Pancreas (tissue), 10 donors: ENCODE data around the gene NFKBIB. TPM values are rescaled to one million over a fixed set of nuclear protein-coding genes. Genes with fewer than 3 reads are reported as not detected.

Source experiments
- ATAC-seq, 4 donors: fragments of 200-7000 bp; cut with Tn5 transposase; one replicate each; pipeline versions ENCODE4 v1.8.0 to v1.9.1; 2020; ENCODE audit warnings: mild to moderate bottlenecking in 4 of 4, moderate library complexity in 4 of 4
- DNase-seq, 6 donors: peaks; one replicate each; pipeline ENCODE4 v3.0.0-alpha.2; 2020
- FAIRE-seq: peaks from 2 replicates; lab custom pipeline; 2012; peaks lifted over from hg19 to GRCh38; lab: Jason Lieb, UNC
- H3K27ac ChIP-seq, 4 donors: fragments of 200-600 bp; sonication (generic); 1 replicate in 3 of 4; 2 replicates in 1 of 4; pipeline versions ENCODE4 v1.5.0 to v1.8.0; 2020
- H3K27me3 ChIP-seq, 4 donors: fragments of 200-600 bp; one replicate each; pipeline ENCODE4 v1.8.0; 2021
- H3K36me3 ChIP-seq, 3 donors: fragments of 200-600 bp; sonication (generic) in 1 of 3; one replicate each; pipeline versions ENCODE4 v1.5.0 to v1.8.0; 2020 to 2021
- H3K4me1 ChIP-seq, 3 donors: fragments of 200-600 bp; one replicate each; pipeline ENCODE4 v1.8.0; 2021
- H3K4me3 ChIP-seq, 4 donors: fragments of 200-600 bp; sonication (generic) in 2 of 4; one replicate each; pipeline versions ENCODE4 v1.5.0 to v1.8.0; 2020 to 2021
- H3K9me3 ChIP-seq, 4 donors: fragments of 200-600 bp; one replicate each; pipeline ENCODE4 v1.8.0; 2021
- WGBS, 2 donors: extraction: QIAGEN DNeasy Blood & Tissue Kit; methylation state at CpG; one replicate each; pipeline ENCODE4 v1.1.7; 2013; 5-methylcytosine and 5-hydroxymethylcytosine counted together
- intact Hi-C, 3 donors: fragments of 100-400 bp; cut with DNase I; formaldehyde crosslinking; loops; one replicate each; pipeline versions ENCODE4 v1.11.1 to v1.14.2; 2022
- polyA plus RNA-seq, 2 donors: library from polyadenylated mRNA; stranded (reverse); fragments of 200-250 nt; gene quantifications; one replicate each; pipeline ENCODE4 v1.2.3, GENCODE V29; 2013
- total RNA-seq, 6 donors: library from RNA; stranded (reverse); fragmentation: NEBNext Ultra II Directional in 4 of 6; extraction: Animal tissue kit (Norgen Biotek cat#: 25700) in 4 of 6; gene quantifications; one replicate each; pipeline versions ENCODE4 v1.2.1 to v1.2.4, GENCODE V29; 2021 to 2023
- TF ChIP-seq, protein P1 (sequence below), 4 donors: fragments of 200-600 bp; sonication (generic) in 3 of 4; IDR thresholded peaks; one replicate each; pipeline versions ENCODE4 v1.5.0 to v1.8.0; 2021; ENCODE audit warnings: antibody characterized with exemption in 4 of 4
- donor health status: healthy with polysubstance abuse.
- donor health status: DM: no; HTN: no; CAD: no; lungs with moderate emphysema.
- donor health status: DM: no; HTN: no; CAD: no.
- donor health status: control.
- donor health status: control.
- donor health status: Bipolar disorder and iron deficiency.
- donor health status: DM: yes; HTN: yes; CAD: no.
- donor health status: DM: no; HTN: no; CAD: no.
- donor health status: DM: no; HTN: no; CAD: no.
- donor health status: DM: yes; HTN: yes; CAD: no.

NFKBIB gene
- total and polyA plus RNA-seq, 8 donors = 6.8 to 26.8 (median 10.8) TPM

- DNase-seq = peak in 3 of 6 donors; percentile 4 to 24 (median 15)
- no peak for FAIRE-seq
- H3K4me3 ChIP-seq = no peak overlapping the region
- 84 to 94% methylated on average over 8 of the region's 8 CpGs for WGBS, 2 donors
- no peaks in the 10 kb centered on the region for H3K4me1 ChIP-seq
- no peaks in the 10 kb centered on the region for H3K9me3 ChIP-seq
- H3K27me3 ChIP-seq = no peaks in the 10 kb centered on the region
- H3K27ac ChIP-seq = no peak overlapping the region
- intact Hi-C loops = no loop called here
- TF ChIP-seq, protein P1, sequence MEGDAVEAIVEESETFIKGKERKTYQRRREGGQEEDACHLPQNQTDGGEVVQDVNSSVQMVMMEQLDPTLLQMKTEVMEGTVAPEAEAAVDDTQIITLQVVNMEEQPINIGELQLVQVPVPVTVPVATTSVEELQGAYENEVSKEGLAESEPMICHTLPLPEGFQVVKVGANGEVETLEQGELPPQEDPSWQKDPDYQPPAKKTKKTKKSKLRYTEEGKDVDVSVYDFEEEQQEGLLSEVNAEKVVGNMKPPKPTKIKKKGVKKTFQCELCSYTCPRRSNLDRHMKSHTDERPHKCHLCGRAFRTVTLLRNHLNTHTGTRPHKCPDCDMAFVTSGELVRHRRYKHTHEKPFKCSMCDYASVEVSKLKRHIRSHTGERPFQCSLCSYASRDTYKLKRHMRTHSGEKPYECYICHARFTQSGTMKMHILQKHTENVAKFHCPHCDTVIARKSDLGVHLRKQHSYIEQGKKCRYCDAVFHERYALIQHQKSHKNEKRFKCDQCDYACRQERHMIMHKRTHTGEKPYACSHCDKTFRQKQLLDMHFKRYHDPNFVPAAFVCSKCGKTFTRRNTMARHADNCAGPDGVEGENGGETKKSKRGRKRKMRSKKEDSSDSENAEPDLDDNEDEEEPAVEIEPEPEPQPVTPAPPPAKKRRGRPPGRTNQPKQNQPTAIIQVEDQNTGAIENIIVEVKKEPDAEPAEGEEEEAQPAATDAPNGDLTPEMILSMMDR (IDR thresholded peaks at IDR 0.05) = no peak
- no peaks in the 10 kb centered on the region for H3K36me3 ChIP-seq
- no peak for ATAC-seq
Observed at GRCh38 chr19:38913958-38914357, 14.2 kb downstream of the NFKBIB start.

- Histone ChIP-seq H3K4me3 (no peak overlapping the region), H3K9me3 (no peaks in the 10 kb centered on the region), H3K36me3 (no peaks in the 10 kb centered on the region), H3K4me1 (no peaks in the 10 kb centered on the region), H3K27ac (no peak overlapping the region), H3K27me3 (no peaks in the 10 kb centered on the region)
- intact Hi-C loops = no loop called here
- ATAC-seq (no peak), FAIRE-seq (no peak), DNase-seq (peak in 3 of 6 donors; percentile 25 to 62 (median 45))
- TF ChIP-seq, protein P1 (IDR thresholded peaks at IDR 0.05) = no peak
- 90 to 92% methylated on average over 43 to 44 of the region's 44 CpGs for WGBS, 2 donors
Observed at GRCh38 chr19:38915329-38916321, 15.9 kb downstream of the NFKBIB start.

GRCh38 chr19:38917516-38917915 is 17.7 kb downstream of the NFKBIB start:
- DNase-seq (peak in 2 of 6 donors; percentile 24 to 52), ATAC-seq (no peak), FAIRE-seq (no peak)
- TF ChIP-seq, protein P1 (IDR thresholded peaks at IDR 0.05) = no peak
- no peaks in the 10 kb centered on the region for H3K27me3 ChIP-seq
- H3K4me3 ChIP-seq = no peak overlapping the region
- intact Hi-C loops = no loop called here
- no peaks in the 10 kb centered on the region for H3K9me3 ChIP-seq
- no peaks in the 10 kb centered on the region for H3K4me1 ChIP-seq
- H3K36me3 ChIP-seq = no peaks in the 10 kb centered on the region
- 83 to 87% methylated on average over 9 of the region's 9 CpGs for WGBS, 2 donors
- no peak overlapping the region for H3K27ac ChIP-seq

GRCh38 chr19:38917921-38918491 is 18.2 kb downstream of the NFKBIB start:
- no peaks in the 10 kb centered on the region for H3K36me3 ChIP-seq
- WGBS, 2 donors = 67 to 69% methylated on average over 13 of the region's 13 CpGs
- no peak for FAIRE-seq
- H3K27me3 ChIP-seq = no peaks in the 10 kb centered on the region
- no peaks in the 10 kb centered on the region for H3K4me1 ChIP-seq
- ATAC-seq = peak in 2 of 4 donors; percentile 15 to 32
- intact Hi-C loops = no loop called here
- H3K27ac ChIP-seq = no peak overlapping the region
- TF ChIP-seq, protein P1 (IDR thresholded peaks at IDR 0.05) = no peak
- no peak overlapping the region for H3K4me3 ChIP-seq
- H3K9me3 ChIP-seq = no peaks in the 10 kb centered on the region
- DNase-seq = peak in 1 of 6 donors; percentile 55
